Loucy (cell line): Measurements from ENCODE around the gene RTL1.

Source experiments
- EZH2phosphoT487 ChIP-seq: fragments of 200-600 bp; IDR thresholded peaks from 2 replicates; pipeline ENCODE4 v1.6.1; 2018; ENCODE audit warnings: antibody characterized with exemption, mild to moderate bottlenecking, moderate library complexity, borderline replicate concordance
- TF ChIP-seq, protein P1 (sequence below): fragments of 200-600 bp; sonication (generic); conservative IDR thresholded peaks from 2 replicates; pipeline ENCODE4 v1.5.1; 2014; ENCODE audit warnings: mild to moderate bottlenecking, antibody characterized with exemption, low read length

DNA sequence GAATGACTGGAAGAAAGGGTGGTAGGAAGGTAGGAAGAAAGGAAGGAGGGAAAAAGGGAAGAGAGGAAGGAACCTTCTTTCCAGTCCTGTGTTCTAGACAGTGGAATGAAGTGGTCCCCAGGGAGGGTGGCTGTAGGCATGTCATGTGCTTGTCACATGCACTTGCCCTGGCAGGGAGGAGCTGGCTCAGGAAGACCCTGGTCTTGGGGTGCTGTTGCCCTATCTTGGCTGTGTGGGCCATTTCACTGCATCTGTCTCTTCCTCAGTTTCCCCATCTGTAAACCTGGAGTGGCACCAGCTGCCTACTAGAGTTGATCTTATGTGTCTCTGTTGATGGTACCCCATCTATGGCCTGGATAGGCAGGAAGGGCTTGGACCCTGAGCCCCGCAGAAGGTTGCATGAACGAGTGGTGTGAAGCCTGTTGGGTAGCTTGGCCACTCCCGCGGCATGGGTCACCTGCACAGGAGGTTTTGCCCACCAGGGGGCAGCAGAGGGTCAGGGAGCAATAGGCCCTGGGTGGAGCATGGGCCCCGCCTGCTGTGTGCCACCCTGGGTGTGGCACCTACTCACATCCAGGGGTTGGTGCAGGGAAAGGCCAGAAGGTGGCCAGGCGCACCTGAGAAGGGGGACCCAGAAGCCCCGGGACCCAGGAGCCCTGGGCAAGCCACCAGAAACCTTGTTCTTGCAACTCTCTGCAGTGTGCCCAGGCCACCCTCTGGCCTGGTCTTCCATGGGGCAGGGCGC is 52.5 kb downstream of the RTL1 start:
- TF ChIP-seq, protein P1, sequence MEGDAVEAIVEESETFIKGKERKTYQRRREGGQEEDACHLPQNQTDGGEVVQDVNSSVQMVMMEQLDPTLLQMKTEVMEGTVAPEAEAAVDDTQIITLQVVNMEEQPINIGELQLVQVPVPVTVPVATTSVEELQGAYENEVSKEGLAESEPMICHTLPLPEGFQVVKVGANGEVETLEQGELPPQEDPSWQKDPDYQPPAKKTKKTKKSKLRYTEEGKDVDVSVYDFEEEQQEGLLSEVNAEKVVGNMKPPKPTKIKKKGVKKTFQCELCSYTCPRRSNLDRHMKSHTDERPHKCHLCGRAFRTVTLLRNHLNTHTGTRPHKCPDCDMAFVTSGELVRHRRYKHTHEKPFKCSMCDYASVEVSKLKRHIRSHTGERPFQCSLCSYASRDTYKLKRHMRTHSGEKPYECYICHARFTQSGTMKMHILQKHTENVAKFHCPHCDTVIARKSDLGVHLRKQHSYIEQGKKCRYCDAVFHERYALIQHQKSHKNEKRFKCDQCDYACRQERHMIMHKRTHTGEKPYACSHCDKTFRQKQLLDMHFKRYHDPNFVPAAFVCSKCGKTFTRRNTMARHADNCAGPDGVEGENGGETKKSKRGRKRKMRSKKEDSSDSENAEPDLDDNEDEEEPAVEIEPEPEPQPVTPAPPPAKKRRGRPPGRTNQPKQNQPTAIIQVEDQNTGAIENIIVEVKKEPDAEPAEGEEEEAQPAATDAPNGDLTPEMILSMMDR = peak; percentile 88
- TF ChIP-seq EZH2phosphoT487 = no peak
